H9 (cell line): ENCODE results near the gene EFCAB6. TPM values are rescaled to one million over a fixed set of nuclear protein-coding genes. Genes with fewer than 3 reads are reported as not detected.

ENCODE experiments used
- DNase-seq: peaks from one replicate; pipeline ENCODE4 v3.0.0-alpha.2; 2017
- H2AFZ ChIP-seq: one replicate; pipeline ENCODE4 v1.6.1; 2013; ENCODE audit warnings: mild to moderate bottlenecking, low read length, control low read depth, moderate library complexity
- H2AK5ac ChIP-seq: 2 replicates; pipeline ENCODE4 v1.6.1; 2013; ENCODE audit warnings: low read length, control low read depth, mixed read lengths; ENCODE audit not compliant: insufficient read length
- H2BK120ac ChIP-seq: one replicate; pipeline ENCODE4 v1.6.1; 2013; ENCODE audit warnings: low read depth, mild to moderate bottlenecking, low read length, control low read depth, inconsistent platforms; ENCODE audit not compliant: poor library complexity, severe bottlenecking
- H2BK12ac ChIP-seq: 2 replicates; pipeline ENCODE4 v1.6.1; 2013; ENCODE audit warnings: low read length, control low read depth, mixed read lengths, low read depth; ENCODE audit not compliant: insufficient read length
- H2BK15ac ChIP-seq: 2 replicates; pipeline ENCODE4 v1.6.1; 2013; ENCODE audit warnings: low read depth, low read length, control low read depth
- H2BK20ac ChIP-seq: one replicate; pipeline ENCODE4 v1.6.1; 2013; ENCODE audit warnings: low read depth, mild to moderate bottlenecking, low read length, control low read depth, inconsistent platforms; ENCODE audit not compliant: poor library complexity, severe bottlenecking
- H2BK5ac ChIP-seq: 2 replicates; pipeline ENCODE4 v1.6.1; 2013; ENCODE audit warnings: low read length, control low read depth, mixed read lengths; ENCODE audit not compliant: insufficient read length
- H3K14ac ChIP-seq: 2 replicates; pipeline ENCODE4 v1.6.1; 2013; ENCODE audit warnings: low read length, control low read depth; ENCODE audit not compliant: insufficient read depth
- H3K18ac ChIP-seq: 2 replicates; pipeline ENCODE4 v1.6.1; 2013; ENCODE audit warnings: low read depth, mild to moderate bottlenecking, mixed read lengths, low read length, control low read depth; ENCODE audit not compliant: insufficient read length
- H3K23ac ChIP-seq: 2 replicates; pipeline ENCODE4 v1.6.1; 2013; ENCODE audit warnings: low read length, control low read depth, mixed read lengths, low read depth; ENCODE audit not compliant: insufficient read length
- H3K23me2 ChIP-seq: 2 replicates; pipeline ENCODE4 v1.6.1; 2013; ENCODE audit warnings: low read depth, mild to moderate bottlenecking, mixed read lengths, low read length, control low read depth; ENCODE audit not compliant: insufficient read length, poor library complexity, severe bottlenecking
- H3K27ac ChIP-seq: 2 replicates; pipeline ENCODE4 v1.5.1; 2013; ENCODE audit warnings: low read length, control low read depth, mixed read lengths, low read depth; ENCODE audit not compliant: insufficient read length
- H3K27me3 ChIP-seq: 2 replicates; pipeline ENCODE4 v1.6.1; 2013; ENCODE audit warnings: low read length, control low read depth, inconsistent platforms; ENCODE audit not compliant: insufficient read depth
- H3K4ac ChIP-seq: 2 replicates; pipeline ENCODE4 v1.6.1; 2013; ENCODE audit warnings: low read depth, mild to moderate bottlenecking, control low read depth, inconsistent platforms, low read length, moderate library complexity
- H3K4me1 ChIP-seq: 2 replicates; pipeline ENCODE4 v1.6.1; 2013; ENCODE audit warnings: low read length, control low read depth, inconsistent platforms; ENCODE audit not compliant: insufficient read depth
- H3K4me2 ChIP-seq: 2 replicates; pipeline ENCODE4 v1.6.1; 2013; ENCODE audit warnings: low read length, control low read depth, mixed read lengths; ENCODE audit not compliant: insufficient read length, insufficient read depth
- H3K56ac ChIP-seq: 2 replicates; pipeline ENCODE4 v1.6.1; 2013; ENCODE audit warnings: low read depth, mild to moderate bottlenecking, mixed read lengths, low read length, control low read depth; ENCODE audit not compliant: insufficient read length
- H3K79me1 ChIP-seq: 2 replicates; pipeline ENCODE4 v1.6.1; 2013; ENCODE audit warnings: low read depth, mild to moderate bottlenecking, moderate library complexity, low read length, control low read depth, inconsistent platforms; ENCODE audit not compliant: insufficient read depth, poor library complexity, severe bottlenecking
- H3K79me2 ChIP-seq: 2 replicates; pipeline ENCODE4 v1.6.1; 2013; ENCODE audit warnings: low read length, control low read depth, inconsistent platforms; ENCODE audit not compliant: insufficient read depth
- H3K9ac ChIP-seq: 2 replicates; pipeline ENCODE4 v1.6.1; 2013; ENCODE audit warnings: low read length, control low read depth, mixed read lengths; ENCODE audit not compliant: insufficient read length; ENCODE audit errors: extremely low read depth
- H3K9me3 ChIP-seq: one replicate; pipeline ENCODE4 v1.6.1; 2013; ENCODE audit warnings: low read depth, low read length, inconsistent platforms; ENCODE audit not compliant: control insufficient read depth
- H3T11ph ChIP-seq: one replicate; pipeline ENCODE4 v1.6.1; 2013; ENCODE audit warnings: mild to moderate bottlenecking, low read length, control low read depth, inconsistent platforms
- H4K20me1 ChIP-seq: one replicate; pipeline ENCODE4 v1.6.1; 2013; ENCODE audit not compliant: control insufficient read depth, insufficient read length, insufficient read depth
- H4K5ac ChIP-seq: 2 replicates; pipeline ENCODE4 v1.6.1; 2013; ENCODE audit warnings: low read depth, mild to moderate bottlenecking, mixed read lengths, low read length, control low read depth; ENCODE audit not compliant: insufficient read length
- H4K8ac ChIP-seq: replicated peaks from 2 replicates; pipeline ENCODE4 v1.6.1; 2013; ENCODE audit warnings: low read length, control low read depth, mixed read lengths, low read depth; ENCODE audit not compliant: insufficient read length
- H4K91ac ChIP-seq: 2 replicates; pipeline ENCODE4 v1.6.1; 2013; ENCODE audit warnings: low read depth, mild to moderate bottlenecking, moderate library complexity, mixed read lengths, low read length, control low read depth; ENCODE audit not compliant: insufficient read length
- H3K27ac Mint-ChIP-seq, 3 experiments: 2 replicates in 2 of 3; 3 replicates in 1 of 3; pipeline ENCODE4 v1.8.0; 2020 to 2021; ENCODE audit warnings: mixed read lengths in 3 of 3, mild to moderate bottlenecking in 1 of 3, moderate library complexity in 1 of 3
- H3K27me3 Mint-ChIP-seq: 2 replicates; pipeline ENCODE4 v1.8.0; 2021; ENCODE audit warnings: low read depth, mild to moderate bottlenecking, moderate library complexity, mixed read lengths
- H3K36me3 Mint-ChIP-seq, 3 experiments: 2 replicates in 2 of 3; 3 replicates in 1 of 3; pipeline ENCODE4 v1.8.0; 2020 to 2021; ENCODE audit warnings: low read depth in 3 of 3, mixed read lengths in 3 of 3; ENCODE audit not compliant: insufficient read depth in 1 of 3
- H3K4me1 Mint-ChIP-seq, 2 experiments: 2 replicates each; pipeline ENCODE4 v1.8.0; 2020; ENCODE audit warnings: mixed read lengths in 2 of 2
- H3K4me3 Mint-ChIP-seq, 2 experiments: 2 replicates in 1 of 2; 3 replicates in 1 of 2; pipeline ENCODE4 v1.8.0; 2020 to 2021; ENCODE audit warnings: mild to moderate bottlenecking in 2 of 2, mixed read lengths in 2 of 2, moderate library complexity in 1 of 2
- H3K9me3 Mint-ChIP-seq, 2 experiments: 2 replicates in 1 of 2; 3 replicates in 1 of 2; pipeline ENCODE4 v1.8.0; 2020; ENCODE audit warnings: mild to moderate bottlenecking in 2 of 2, mixed read lengths in 2 of 2, moderate library complexity in 1 of 2
- CTCF ChIP-seq: fragments of 200-600 bp; sonication (generic); conservative IDR thresholded peaks from 3 replicates; pipeline ENCODE4 v1.8.0; 2021; ENCODE audit warnings: antibody characterized with exemption, mild to moderate bottlenecking
- WGBS: extraction: QIAGEN DNeasy Blood & Tissue Kit; methylation state at CpG from one replicate; pipeline ENCODE4 v1.1.7; 2013; ENCODE audit warnings: missing lambda C conversion rate, low lambda C conversion rate, mixed read lengths; ENCODE audit not compliant: insufficient read length; ENCODE audit errors: extremely low coverage; 5-methylcytosine and 5-hydroxymethylcytosine counted together
- total RNA-seq: library from RNA; stranded (reverse); gene quantifications from 2 replicates; pipeline ENCODE4 v1.2.1, GENCODE V29; 2021

Gene EFCAB6
- total RNA-seq, 1 experiment from 2014 or later, result 0.31 TPM

- Histone ChIP-seq H3K9ac (no peak overlapping the region), H3K14ac (no peak overlapping the region; the same call in 1 of the 2 replicates), H4K8ac (no peak overlapping the region), H3K79me2 (no peaks in the 10 kb centered on the region), H2AFZ (no peak overlapping the region), H3K27ac (no peak overlapping the region), H3K79me1 (no peaks in the 10 kb centered on the region), H2BK15ac (no peak overlapping the region), H3K4ac (no peak overlapping the region), H3K4me1 (peaks cover 2% of the 10 kb centered on the region; the same call in 1 of the 2 replicates), H2BK12ac (no peak overlapping the region), H4K5ac (no peak overlapping the region), H3K23me2 (no peaks in the 10 kb centered on the region), H2BK120ac (no peak overlapping the region), H3K18ac (no peak overlapping the region), H4K20me1 (no peaks in the 10 kb centered on the region), H3K23ac (no peak overlapping the region), H2BK20ac (no peak overlapping the region), H2AK5ac (no peak overlapping the region), H4K91ac (no peak overlapping the region), H3K27me3 (no peaks in the 10 kb centered on the region), H2BK5ac (no peak overlapping the region), H3K4me2 (no peak overlapping the region), H3K9me3 (no peaks in the 10 kb centered on the region), H3K56ac (no peak overlapping the region), H3T11ph (no peak overlapping the region)
- no peaks in the 10 kb centered on the region; a peak in 1 of 5 replicates for H3K9me3 Mint-ChIP-seq
- WGBS, result no CpG with 5 or more reads among the region's 5 CpGs
- no peak overlapping the region for H3K4me3 Mint-ChIP-seq
- H3K27me3 Mint-ChIP-seq, result peaks cover 6% of the 10 kb centered on the region
- TF ChIP-seq CTCF, result no peak
- H3K4me1 Mint-ChIP-seq, result peaks cover 16 to 27% of the 10 kb centered on the region in 2 experiments
- no peaks in the 10 kb centered on the region for H3K36me3 Mint-ChIP-seq
- no peak for DNase-seq
- no peak overlapping the region for H3K27ac Mint-ChIP-seq
Observed at GRCh38 chr22:43574738-43575137, 237.4 kb downstream of the EFCAB6 start.
